Ascending aorta (tissue), 2 donors: ENCODE data around the gene CREB1. TPM values are rescaled to one million over a fixed set of nuclear protein-coding genes. Genes with fewer than 3 reads are reported as not detected.

Experiments used
- DNase-seq, 2 donors: peaks; one replicate each; pipeline ENCODE4 v3.0.0-alpha.2; 2019; ENCODE audit warnings: low spot score in 2 of 2
- H3K27ac ChIP-seq, 2 donors: fragments of 200-600 bp; sonication (generic); one replicate each; pipeline ENCODE4 v1.5.1; 2016 to 2017; ENCODE audit warnings: mild to moderate bottlenecking in 1 of 2
- H3K27me3 ChIP-seq: fragments of 200-600 bp; sonication (generic); one replicate; pipeline ENCODE4 v1.5.1; 2017
- H3K36me3 ChIP-seq, 2 donors: fragments of 200-600 bp; sonication (generic); one replicate each; pipeline ENCODE4 v1.5.1; 2016
- H3K4me1 ChIP-seq, 2 donors: fragments of 200-600 bp; sonication (generic); one replicate each; pipeline ENCODE4 v1.5.1; 2016 to 2017; ENCODE audit warnings: mild to moderate bottlenecking in 1 of 2
- H3K4me3 ChIP-seq, 2 donors: fragments of 200-600 bp; sonication (generic); one replicate each; pipeline ENCODE4 v1.5.1; 2016 to 2017; ENCODE audit warnings: mild to moderate bottlenecking in 1 of 2
- H3K9me3 ChIP-seq, 2 donors: fragments of 200-600 bp; sonication (generic); one replicate each; pipeline ENCODE4 v1.5.1; 2016
- CTCF ChIP-seq, 3 experiments: fragments of 200-600 bp in 2 of 3; fragments of 450-650 bp in 1 of 3; sonication (generic) in 2 of 3; IDR thresholded peaks; one replicate each; pipeline ENCODE4 v1.5.1; 2016 to 2019; ENCODE audit warnings: antibody characterized with exemption in 3 of 3, mild to moderate bottlenecking in 1 of 3, moderate library complexity in 1 of 3
- intact Hi-C: fragments of 100-400 bp; cut with DNase I; formaldehyde crosslinking; loops from one replicate; pipeline ENCODE4 v1.15.1; 2023
- total RNA-seq: library from RNA; depleted of rRNA; stranded (reverse); fragments of >200 nt; gene quantifications from one replicate; pipeline ENCODE4 v1.1.0, GENCODE V29; 2016

CREB1 gene
- total RNA-seq, 1 donor from 2014 or later: 12.8 TPM

DNA sequence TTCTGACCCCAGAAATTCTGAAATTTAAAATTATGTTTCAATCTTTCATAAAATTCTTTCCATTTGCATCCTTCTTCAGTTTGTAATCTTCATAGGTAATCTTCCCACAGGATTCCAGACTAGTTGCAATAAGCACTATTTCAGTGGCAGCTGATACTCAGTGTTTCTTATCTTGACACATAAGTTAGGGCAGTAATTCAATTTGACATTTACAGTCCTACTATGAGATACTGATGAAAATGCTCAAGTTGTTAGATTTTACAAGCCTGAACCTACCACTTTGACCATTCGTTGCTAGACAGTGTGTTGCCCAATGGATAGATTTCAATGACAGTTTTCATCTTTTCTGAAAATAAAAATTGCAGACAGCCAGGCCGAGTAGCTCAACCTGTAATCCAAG lies 85.1 kb downstream of the CREB1 start:
- Histone ChIP-seq H3K36me3 (peaks cover 0 to 7% of the 10 kb centered on the region in 2 donors), H3K27ac (no peak overlapping the region), H3K27me3 (no peaks in the 10 kb centered on the region), H3K4me1 (no peaks in the 10 kb centered on the region), H3K9me3 (no peaks in the 10 kb centered on the region), H3K4me3 (no peak overlapping the region)
- no peak for TF ChIP-seq CTCF (IDR thresholded peaks at IDR 0.05)
- intact Hi-C loops: no loop called here
- DNase-seq: no peak

DNA sequence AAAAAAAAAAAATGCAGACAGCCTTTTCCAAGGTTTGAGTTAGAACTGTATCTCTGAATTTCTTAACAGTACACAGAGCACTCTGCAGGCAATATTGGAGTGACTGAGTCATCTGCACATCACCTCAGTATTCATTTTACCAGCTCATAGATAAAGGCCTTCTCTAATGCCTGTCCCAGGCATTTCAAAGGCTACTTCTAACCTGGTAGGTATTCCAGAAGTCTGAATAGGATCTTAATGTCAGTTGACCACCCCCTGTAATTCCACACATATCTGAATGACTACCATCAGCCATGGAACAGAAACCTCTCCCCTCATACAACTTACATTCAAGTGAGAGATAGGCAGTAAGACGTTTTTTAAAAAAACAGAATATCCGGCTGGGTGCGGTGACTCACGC lies 86.4 kb downstream of the CREB1 start:
- Histone ChIP-seq H3K27me3 (no peaks in the 10 kb centered on the region), H3K4me3 (no peak overlapping the region), H3K27ac (no peak overlapping the region), H3K36me3 (peaks cover 0 to 7% of the 10 kb centered on the region in 2 donors), H3K4me1 (no peaks in the 10 kb centered on the region), H3K9me3 (no peaks in the 10 kb centered on the region)
- intact Hi-C loops: no loop called here
- DNase-seq: no peak
- TF ChIP-seq CTCF (IDR thresholded peaks at IDR 0.05): no peak

- TF ChIP-seq CTCF (IDR thresholded peaks at IDR 0.05): no peak
- DNase-seq: no peak
- no peak overlapping the region for H3K27ac ChIP-seq
- no peaks in the 10 kb centered on the region for H3K9me3 ChIP-seq
- no peaks in the 10 kb centered on the region for H3K4me1 ChIP-seq
- H3K4me3 ChIP-seq: no peak overlapping the region
- intact Hi-C loops: no loop called here
- no peaks in the 10 kb centered on the region for H3K27me3 ChIP-seq
- H3K36me3 ChIP-seq: peaks cover 0 to 7% of the 10 kb centered on the region in 2 donors
These were observed 87.4 kb downstream of the CREB1 start for GRCh38 chr2:207617011-207617671.

- H3K36me3 ChIP-seq: peaks cover 0 to 7% of the 10 kb centered on the region in 2 donors
- H3K4me1 ChIP-seq: peaks cover 0 to 9% of the 10 kb centered on the region in 2 donors
- no peak overlapping the region for H3K27ac ChIP-seq
- no peaks in the 10 kb centered on the region for H3K27me3 ChIP-seq
- no peak for TF ChIP-seq CTCF (IDR thresholded peaks at IDR 0.05)
- intact Hi-C loops: loop anchor here (10.0 kb wide), 3 partner anchors 635 to 1465 kb away; partner anchors contain the start of genes EEF1B2, FASTKD2, MDH1B and NDUFS1
- no peaks in the 10 kb centered on the region for H3K9me3 ChIP-seq
- DNase-seq: no peak
- H3K4me3 ChIP-seq: no peak overlapping the region
These were observed 90.0 kb downstream of the CREB1 start for GRCh38 chr2:207619764-207620203.

- intact Hi-C loops: loop anchor here (10.0 kb wide), 3 partner anchors 637 to 1467 kb away; partner anchors contain the start of genes EEF1B2, FASTKD2, MDH1B and NDUFS1
- no peak for TF ChIP-seq CTCF (IDR thresholded peaks at IDR 0.05)
- Histone ChIP-seq H3K27ac (no peak overlapping the region), H3K27me3 (no peaks in the 10 kb centered on the region), H3K9me3 (no peaks in the 10 kb centered on the region), H3K4me1 (peaks cover 0 to 14% of the 10 kb centered on the region in 2 donors), H3K36me3 (peaks cover 0 to 3% of the 10 kb centered on the region in 2 donors), H3K4me3 (no peak overlapping the region)
- no peak for DNase-seq
These were observed 91.8 kb downstream of the CREB1 start for GRCh38 chr2:207621501-207622039.
